WERI-Rb-1 (cell line): ENCODE results near the gene FAM72A.
"Not testable (repeated sequence)": the region's sequence is repeated elsewhere in the genome, so short reads cannot be mapped to it uniquely, and the experiment has no call there.

Experiments used
- DNase-seq: peaks from one replicate; pipeline ENCODE4 v3.0.0-alpha.2; 2020
- H3K27ac ChIP-seq: fragments of 250-450 bp; sonication (Bioruptor Pico); 2 replicates; pipeline ENCODE4 v1.5.1; 2020; ENCODE audit warnings: mild to moderate bottlenecking, moderate library complexity
- H3K27me3 ChIP-seq: fragments of 250-450 bp; sonication (Bioruptor Pico); 2 replicates; pipeline ENCODE4 v1.5.1; 2021; ENCODE audit warnings: mild to moderate bottlenecking, low read depth, moderate library complexity; ENCODE audit not compliant: insufficient read depth, severe bottlenecking
- H3K36me3 ChIP-seq: fragments of 250-450 bp; sonication (Bioruptor Pico); 2 replicates; pipeline ENCODE4 v1.5.1; 2020; ENCODE audit warnings: mild to moderate bottlenecking, moderate library complexity
- H3K4me3 ChIP-seq: 2 replicates; pipeline ENCODE4 v1.5.1; 2011; ENCODE audit warnings: low read depth, mild to moderate bottlenecking, control low read depth, low read length
- H3K9me3 ChIP-seq: fragments of 250-450 bp; sonication (Bioruptor Pico); 2 replicates; pipeline ENCODE4 v1.5.1; 2021; ENCODE audit warnings: mild to moderate bottlenecking, moderate library complexity; ENCODE audit not compliant: severe bottlenecking
- CTCF ChIP-seq: IDR thresholded peaks from 2 replicates; pipeline ENCODE4 v1.5.1; 2011; ENCODE audit warnings: low read depth, mild to moderate bottlenecking, control low read depth, inconsistent platforms, low read length

The FAM72A gene

GRCh38 chr1:206174182-206174868 is 28.3 kb downstream of the FAM72A start:
- peak; percentile 61 for DNase-seq
- H3K27me3 ChIP-seq, H3K9me3 ChIP-seq, H3K36me3 ChIP-seq, H3K4me3 ChIP-seq, H3K27ac ChIP-seq: not testable (repeated sequence)
- peak; percentile 49 for TF ChIP-seq CTCF

- H3K36me3 ChIP-seq, H3K27ac ChIP-seq, H3K4me3 ChIP-seq, DNase-seq, H3K9me3 ChIP-seq, H3K27me3 ChIP-seq: not testable (repeated sequence)
These were observed 29.4 kb downstream of the FAM72A start for GRCh38 chr1:206173110-206173719.

- not testable (repeated sequence) for DNase-seq, H3K27me3 ChIP-seq, H3K4me3 ChIP-seq
These were observed 32.8 kb downstream of the FAM72A start for GRCh38 chr1:206169794-206170193.

GRCh38 chr1:206167350-206168029 is 35.1 kb downstream of the FAM72A start:
- H3K27me3 ChIP-seq, H3K27ac ChIP-seq, H3K9me3 ChIP-seq, H3K36me3 ChIP-seq, H3K4me3 ChIP-seq, DNase-seq: not testable (repeated sequence)

More at GRCh38 chr1:206169794-206170193, 32.8 kb downstream of the FAM72A start:
- not testable (repeated sequence) for H3K36me3 ChIP-seq, H3K9me3 ChIP-seq, H3K27ac ChIP-seq

GRCh38 chr1:206145771-206146290 is 56.8 kb downstream of the FAM72A start:
- Histone ChIP-seq H3K27me3 (no peaks in the 10 kb centered on the region), H3K9me3 (peaks cover 5% of the 10 kb centered on the region), H3K4me3 (no peak overlapping the region), H3K27ac (no peak overlapping the region), H3K36me3 (no peaks in the 10 kb centered on the region)
- no peak for TF ChIP-seq CTCF
- peak; percentile 59 for DNase-seq

GRCh38 chr1:206144605-206145004 is 58.0 kb downstream of the FAM72A start:
- Histone ChIP-seq H3K9me3 (peaks cover 8% of the 10 kb centered on the region), H3K27me3 (no peaks in the 10 kb centered on the region), H3K36me3 (no peaks in the 10 kb centered on the region), H3K4me3 (no peak overlapping the region), H3K27ac (no peak overlapping the region; the same call in 1 of the 2 replicates)
- DNase-seq = no peak
- no peak for TF ChIP-seq CTCF

- Histone ChIP-seq H3K9me3 (peaks cover 8% of the 10 kb centered on the region), H3K27ac (peak overlapping the region; percentile 38), H3K27me3 (no peaks in the 10 kb centered on the region), H3K4me3 (no peak overlapping the region), H3K36me3 (no peaks in the 10 kb centered on the region)
- no peak for TF ChIP-seq CTCF
- peak; percentile 87 for DNase-seq
These were observed 59.0 kb downstream of the FAM72A start for GRCh38 chr1:206143537-206144172.
